SIG-M5 treated with dmso at 0.1 percent for 504 hours (cell line): ENCODE data around the gene DHRSX.
"Not testable (repeated sequence)": the region's sequence is repeated elsewhere in the genome, so short reads cannot be mapped to it uniquely, and the experiment has no call there.

Experiments
- DNase-seq: peaks from one replicate; lab custom pipeline; 2025; ENCODE audit not compliant: unreplicated experiment; lab: John Stamatoyannopoulos, UW

The DHRSX gene

GRCh38 chrX:2226182-2226581, 274.6 kb downstream of the DHRSX start:
- DNase-seq, result no peak

- no peak for DNase-seq
These were observed 276.1 kb downstream of the DHRSX start for GRCh38 chrX:2224597-2225235.

DNA sequence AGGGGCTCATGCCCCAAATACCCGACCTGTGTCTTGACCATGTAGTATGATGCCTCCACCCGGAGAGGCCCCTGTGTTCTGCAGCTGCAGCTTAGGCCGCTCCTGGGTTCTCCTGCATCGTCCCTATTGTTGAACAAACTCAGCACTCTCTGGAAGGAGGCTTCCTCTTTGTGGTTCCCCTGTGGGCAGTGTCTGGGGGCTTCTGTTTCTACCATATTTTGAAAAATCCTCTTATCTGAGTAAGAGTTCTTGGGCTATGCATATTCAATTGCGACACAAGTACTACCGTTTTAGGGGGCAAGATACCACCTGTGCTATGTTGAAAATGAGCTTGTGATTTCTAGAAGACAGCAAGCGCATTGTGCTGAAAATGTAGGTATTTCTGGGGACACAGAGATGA, 276.6 kb downstream of the DHRSX start:
- DNase-seq, result no peak

DNA sequence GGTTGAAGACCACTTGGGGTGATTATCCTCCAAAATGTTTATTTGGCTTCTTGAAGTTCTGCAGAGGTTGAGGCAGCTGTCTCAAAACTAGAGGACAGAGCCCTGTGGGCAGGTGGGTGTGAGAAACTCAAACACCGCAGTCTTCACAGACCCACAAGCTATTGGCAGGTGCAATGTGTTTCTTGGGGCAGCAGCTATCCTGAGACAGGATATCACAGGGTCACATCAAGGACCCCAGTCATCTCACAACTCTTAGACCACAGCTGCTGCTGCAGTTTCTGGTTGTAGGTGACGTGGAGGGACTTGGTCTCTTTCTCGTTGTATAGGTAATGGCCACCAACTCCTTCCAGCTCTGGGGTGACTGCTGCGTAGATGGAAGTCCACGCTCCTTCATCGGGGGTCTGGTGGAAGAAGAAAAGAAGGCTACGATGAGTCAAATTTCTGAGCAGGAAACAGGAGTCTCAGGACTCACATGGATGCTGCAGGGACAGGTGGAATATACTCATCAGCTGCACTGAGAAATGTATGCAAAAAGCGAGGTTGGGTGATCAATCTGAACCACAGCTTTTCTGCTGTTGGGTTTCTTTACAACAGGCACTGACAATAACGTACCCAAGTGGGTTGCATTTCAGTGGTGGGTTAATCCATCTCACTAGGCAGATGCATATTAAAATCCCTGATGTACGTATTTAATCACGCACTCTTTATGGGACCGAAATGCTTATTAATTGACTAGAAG, 279.8 kb downstream of the DHRSX start:
- no peak for DNase-seq

DNA sequence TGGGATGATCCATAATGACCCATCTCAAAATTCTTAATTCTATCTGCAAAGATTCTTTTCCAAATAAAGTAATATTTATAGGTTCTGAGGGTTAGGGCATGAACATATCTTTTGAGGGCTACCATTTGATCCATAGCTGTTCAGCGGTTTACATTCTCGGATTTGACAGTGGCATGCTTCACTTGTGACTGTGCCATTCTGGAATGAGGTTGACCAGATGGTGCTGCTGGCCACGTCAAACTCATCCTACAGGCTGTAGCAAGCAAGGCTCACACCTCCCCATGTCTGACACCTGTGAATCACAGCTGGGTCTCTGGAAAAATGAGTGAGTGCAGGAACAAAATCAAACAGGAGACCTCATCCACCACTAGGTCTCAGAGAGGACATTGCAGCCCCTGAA, 280.5 kb downstream of the DHRSX start:
- DNase-seq, result no peak

DNA sequence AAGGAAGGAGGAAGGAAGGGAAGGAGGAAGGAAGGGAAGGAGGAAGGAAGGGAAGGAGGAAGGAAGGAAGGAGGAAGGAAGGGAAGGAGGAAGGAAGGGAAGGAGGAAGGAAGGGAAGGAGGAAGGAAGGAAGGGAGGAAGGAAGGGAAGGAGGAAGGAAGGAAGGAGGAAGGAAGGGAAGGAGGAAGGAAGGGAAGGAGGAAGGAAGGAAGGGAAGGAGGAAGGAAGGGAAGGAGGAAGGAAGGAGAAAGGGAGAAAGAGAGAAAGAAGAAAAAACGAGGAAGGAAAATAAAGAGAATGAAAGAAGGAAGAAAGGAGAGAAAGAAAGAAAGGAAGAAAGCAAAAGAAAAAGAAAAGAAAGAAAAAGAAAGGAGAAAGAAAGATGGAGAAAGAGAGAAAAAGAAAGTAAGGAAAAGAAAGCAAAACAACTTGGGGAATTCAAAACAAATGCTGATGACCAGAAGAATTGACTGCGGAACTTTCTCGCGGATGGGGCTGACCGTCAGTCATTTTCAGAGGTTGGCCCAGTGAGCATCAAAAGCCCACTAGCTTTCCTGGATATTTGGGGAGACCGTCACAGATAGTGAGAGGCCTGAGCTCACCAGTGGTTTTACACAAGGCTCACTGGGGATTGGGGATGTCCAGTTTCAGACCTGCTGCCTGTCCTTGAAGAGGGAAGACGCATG, 286.5 kb downstream of the DHRSX start:
- not testable (repeated sequence) for DNase-seq

GRCh38 chrX:2211667-2212066, 289.1 kb downstream of the DHRSX start:
- not testable (repeated sequence) for DNase-seq

DNA sequence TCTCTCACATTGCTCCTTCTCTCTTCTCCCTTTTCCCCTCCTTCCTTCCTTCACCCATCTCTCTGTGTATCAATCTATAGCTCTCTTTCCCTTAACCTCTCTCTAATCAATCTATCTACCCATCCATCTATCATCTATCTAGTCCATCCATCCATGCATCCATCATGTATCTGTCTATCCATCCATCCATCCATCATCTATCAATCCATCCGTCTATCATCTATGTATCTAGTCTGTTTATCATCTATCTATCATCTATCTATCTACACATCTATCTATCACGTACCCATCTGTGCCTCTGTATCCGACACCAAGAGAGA, 307.5 kb downstream of the DHRSX start:
- DNase-seq, result no peak

DNA sequence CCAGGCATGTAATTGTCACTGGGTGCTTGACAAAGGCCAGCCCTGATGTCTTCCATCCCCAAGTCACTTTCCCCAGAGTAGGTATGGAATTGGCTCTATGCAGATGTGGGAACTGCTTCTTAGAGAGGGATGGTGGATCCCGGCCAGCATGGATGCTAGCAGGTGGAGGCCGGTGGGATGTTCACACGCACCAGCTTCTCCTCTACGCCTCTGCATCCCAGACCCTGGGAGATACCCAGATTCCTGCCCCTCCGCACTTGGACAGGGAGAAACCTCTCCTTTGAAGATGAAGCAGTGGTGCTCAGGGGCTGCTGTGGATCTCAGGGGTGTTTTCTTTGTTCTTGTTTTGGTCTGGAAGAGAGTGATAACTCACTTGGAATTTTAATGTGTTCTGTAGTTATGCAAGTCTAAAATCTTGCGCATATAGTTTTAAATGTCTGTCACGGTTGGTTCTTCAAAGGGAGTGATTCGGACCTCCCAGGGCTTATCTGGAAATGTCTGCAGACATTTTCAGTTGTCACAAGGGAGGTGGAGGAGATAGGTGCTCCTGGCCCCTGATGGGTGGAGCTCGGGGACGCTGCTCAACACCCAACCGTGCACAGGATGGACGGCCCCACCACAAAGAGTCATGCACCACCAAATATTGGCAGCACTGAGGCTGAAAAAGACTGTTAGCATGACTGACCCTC, 308.0 kb downstream of the DHRSX start:
- DNase-seq, result no peak

- no peak for DNase-seq
These were observed 311.9 kb downstream of the DHRSX start for GRCh38 chrX:2188840-2189239.

- no peak for DNase-seq
These were observed 312.4 kb downstream of the DHRSX start for GRCh38 chrX:2188330-2188792.

- no peak for DNase-seq
These were observed 313.2 kb downstream of the DHRSX start for GRCh38 chrX:2187352-2188115.

GRCh38 chrX:2185341-2186082, 315.3 kb downstream of the DHRSX start:
- DNase-seq, result no peak

DNA sequence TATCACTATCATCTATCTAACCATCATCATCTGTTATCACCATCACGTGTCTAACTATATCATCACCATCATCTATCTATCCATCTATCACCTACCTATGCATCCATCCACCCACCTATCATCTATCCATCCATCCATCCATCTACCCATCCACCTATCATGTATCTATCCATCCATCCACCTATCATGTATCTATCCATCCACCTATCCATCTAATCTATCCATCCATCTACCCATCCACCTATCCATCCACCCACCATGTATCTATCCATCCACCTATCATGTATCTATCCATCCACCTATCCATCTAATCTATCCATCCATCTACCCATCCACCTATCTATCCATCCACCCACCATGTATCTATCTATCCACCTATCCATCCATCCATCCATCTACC, 316.7 kb downstream of the DHRSX start:
- DNase-seq, result no peak

GRCh38 chrX:2183193-2183725, 317.5 kb downstream of the DHRSX start:
- DNase-seq, result no peak

- DNase-seq, result no peak
These were observed 323.2 kb downstream of the DHRSX start for GRCh38 chrX:2177541-2177940.

DNA sequence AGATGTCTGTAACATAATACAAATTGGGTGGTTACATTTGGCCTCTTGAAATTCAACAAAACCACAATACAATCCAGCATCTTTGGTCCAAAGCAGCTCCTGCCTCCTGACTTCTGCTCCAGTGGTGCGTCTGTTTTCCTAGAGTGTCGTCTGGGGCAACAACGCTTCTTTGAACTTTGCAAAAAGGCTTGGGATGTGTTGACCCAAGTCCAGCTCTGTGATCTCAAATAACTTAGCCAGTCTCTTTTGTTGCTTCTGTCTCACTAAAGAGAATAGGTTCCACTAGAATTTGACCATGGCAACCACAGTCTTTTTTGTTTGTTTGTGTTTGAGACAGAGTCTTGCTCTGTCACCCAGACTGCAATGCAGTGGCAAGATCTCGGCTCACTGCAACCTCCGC, 324.0 kb downstream of the DHRSX start:
- DNase-seq, result no peak

DNA sequence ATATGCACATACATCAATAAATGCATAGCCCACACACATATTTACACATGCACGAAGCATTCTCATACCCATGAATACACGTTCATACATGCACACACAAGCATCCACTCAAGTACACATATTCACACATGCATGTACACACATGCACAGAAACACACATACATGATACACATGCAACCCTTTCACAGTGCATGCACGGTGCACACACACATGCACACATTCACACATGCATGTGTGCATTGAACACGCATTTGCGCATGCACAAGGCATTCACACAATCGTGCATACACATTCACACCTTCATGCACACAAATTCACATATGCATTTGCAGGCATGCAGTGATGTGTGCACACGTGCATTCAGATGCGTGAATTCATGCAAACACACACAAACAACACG, 324.5 kb downstream of the DHRSX start:
- no peak for DNase-seq

GRCh38 chrX:2172359-2172758, 328.4 kb downstream of the DHRSX start:
- DNase-seq, result no peak
